Muscle layer of duodenum (tissue), 2 donors: ENCODE results near the gene OSTN.

ENCODE experiments used
- H3K27ac ChIP-seq: one replicate; pipeline ENCODE4 v1.7.0; 2013; ENCODE audit warnings: mild to moderate bottlenecking, low read length
- H3K27me3 ChIP-seq: one replicate; pipeline ENCODE4 v1.7.0; 2013; ENCODE audit warnings: low read depth, mild to moderate bottlenecking, control low read depth, low read length
- H3K36me3 ChIP-seq, 2 donors: one replicate each; pipeline ENCODE4 v1.7.0; 2013; ENCODE audit warnings: low read length in 2 of 2, control low read depth in 1 of 2, mild to moderate bottlenecking in 1 of 2; ENCODE audit not compliant: insufficient read depth in 2 of 2, control insufficient read depth in 1 of 2
- H3K4me1 ChIP-seq, 2 donors: one replicate each; pipeline ENCODE4 v1.7.0; 2013; ENCODE audit warnings: low read length in 2 of 2, mild to moderate bottlenecking in 2 of 2, control low read depth in 1 of 2, moderate library complexity in 1 of 2; ENCODE audit not compliant: insufficient read depth in 2 of 2, control insufficient read depth in 1 of 2
- H3K4me3 ChIP-seq, 2 donors: one replicate each; pipeline ENCODE4 v1.7.0; 2013; ENCODE audit warnings: low read length in 2 of 2, low read depth in 1 of 2, mild to moderate bottlenecking in 1 of 2
- H3K9me3 ChIP-seq, 2 donors: one replicate each; pipeline ENCODE4 v1.7.0; 2013; ENCODE audit warnings: low read length in 2 of 2, control low read depth in 1 of 2, mild to moderate bottlenecking in 1 of 2; ENCODE audit not compliant: control insufficient read depth in 1 of 2
- donor health status: healthy.

The OSTN gene

DNA sequence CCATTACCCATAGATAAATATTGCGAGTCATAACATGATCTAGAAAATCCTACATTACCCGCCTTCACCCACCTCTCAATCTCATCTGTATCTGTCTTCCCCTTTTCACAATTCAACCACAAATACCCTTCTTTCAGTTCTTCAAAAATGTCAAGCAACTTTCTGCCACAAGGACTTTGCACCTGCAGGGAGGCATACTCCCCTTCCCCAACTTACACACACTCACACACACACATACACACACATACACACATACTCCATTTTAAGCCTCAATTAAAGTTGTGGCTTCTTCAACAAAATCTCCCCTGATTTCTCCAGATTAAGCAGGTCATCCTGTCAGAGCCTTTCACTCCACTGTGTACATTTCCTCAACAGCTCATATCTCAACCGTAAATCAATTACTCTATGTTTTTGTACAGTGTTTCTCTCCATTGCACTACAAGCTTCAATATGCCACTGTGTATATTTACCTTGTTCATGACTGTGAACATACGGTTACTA is 97.0 kb downstream of the OSTN start:
- H3K4me3 ChIP-seq: no peak overlapping the region
- no peaks in the 10 kb centered on the region for H3K36me3 ChIP-seq
- H3K27ac ChIP-seq: no peak overlapping the region
- no peaks in the 10 kb centered on the region for H3K9me3 ChIP-seq
- H3K4me1 ChIP-seq: no peaks in the 10 kb centered on the region
- H3K27me3 ChIP-seq: no peaks in the 10 kb centered on the region

DNA sequence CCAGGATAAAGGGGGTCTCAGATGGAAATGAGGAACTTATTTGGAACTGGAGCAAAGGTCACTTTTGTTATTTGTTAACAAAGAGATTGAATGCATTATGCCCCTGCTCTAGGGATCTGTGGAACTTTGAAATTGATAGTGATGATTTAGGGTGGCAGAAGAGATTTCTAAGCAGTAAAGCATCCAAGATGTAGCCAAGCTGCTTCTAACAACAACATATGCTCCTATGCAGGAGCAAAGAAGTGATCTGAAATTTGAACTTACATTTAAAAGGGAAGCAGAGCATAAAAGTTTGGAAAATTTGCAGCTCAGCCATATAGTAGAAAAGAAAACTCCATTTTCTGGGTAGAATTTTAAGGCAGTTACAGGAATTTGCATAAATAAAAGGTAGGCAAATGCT is 99.8 kb downstream of the OSTN start:
- no peak overlapping the region for H3K27ac ChIP-seq

DNA sequence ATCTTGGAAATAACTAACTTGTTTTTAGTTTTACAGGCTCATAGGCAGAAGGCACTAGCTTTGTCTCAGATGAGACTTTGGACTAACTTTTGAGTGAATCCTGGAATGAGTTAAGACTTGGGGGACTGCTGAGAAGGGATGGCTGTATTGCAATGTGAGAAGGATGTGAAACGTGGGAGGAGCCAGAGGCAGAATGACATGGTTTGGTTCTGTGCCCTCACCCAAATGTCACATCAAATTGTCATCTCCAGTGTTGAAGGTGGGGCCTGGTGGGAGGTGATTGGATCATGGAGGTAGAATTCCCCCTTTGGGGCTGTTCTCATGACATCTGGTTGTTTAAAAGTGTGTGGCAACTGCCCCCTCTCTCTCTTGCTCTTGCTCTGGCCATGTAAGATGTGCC is 101.4 kb downstream of the OSTN start:
- Histone ChIP-seq H3K9me3 (no peaks in the 10 kb centered on the region), H3K27me3 (no peaks in the 10 kb centered on the region), H3K27ac (no peak overlapping the region), H3K4me3 (no peak overlapping the region), H3K4me1 (no peaks in the 10 kb centered on the region), H3K36me3 (no peaks in the 10 kb centered on the region)

More for the DNA sequence above, 99.8 kb downstream of the OSTN start:
- H3K9me3 ChIP-seq: no peaks in the 10 kb centered on the region
- H3K4me3 ChIP-seq: no peak overlapping the region
- H3K27me3 ChIP-seq: no peaks in the 10 kb centered on the region
- no peaks in the 10 kb centered on the region for H3K4me1 ChIP-seq
- H3K36me3 ChIP-seq: no peaks in the 10 kb centered on the region

DNA sequence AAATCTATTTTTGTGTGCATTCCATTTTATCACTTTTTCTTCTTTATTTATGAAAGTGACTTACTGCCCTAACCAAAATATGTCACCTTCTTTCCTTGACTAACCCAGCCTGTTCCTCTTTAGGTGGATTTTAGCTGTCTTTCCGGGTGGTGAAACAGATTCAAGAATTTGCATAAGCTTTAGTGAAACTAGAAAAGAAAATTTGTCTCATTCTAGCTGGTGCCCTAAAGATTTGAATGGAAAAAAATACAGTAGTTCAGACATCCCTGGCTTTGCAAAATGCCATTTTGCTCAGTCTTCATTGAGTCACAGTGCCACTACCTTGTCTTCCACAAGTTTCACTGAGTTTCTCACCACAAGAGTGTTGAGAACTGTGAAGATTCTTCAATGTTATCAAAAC is 102.0 kb downstream of the OSTN start:
- H3K27me3 ChIP-seq: no peaks in the 10 kb centered on the region
- H3K4me3 ChIP-seq: no peak overlapping the region
- no peaks in the 10 kb centered on the region for H3K4me1 ChIP-seq
- no peaks in the 10 kb centered on the region for H3K36me3 ChIP-seq
- H3K9me3 ChIP-seq: no peaks in the 10 kb centered on the region
- H3K27ac ChIP-seq: no peak overlapping the region

DNA sequence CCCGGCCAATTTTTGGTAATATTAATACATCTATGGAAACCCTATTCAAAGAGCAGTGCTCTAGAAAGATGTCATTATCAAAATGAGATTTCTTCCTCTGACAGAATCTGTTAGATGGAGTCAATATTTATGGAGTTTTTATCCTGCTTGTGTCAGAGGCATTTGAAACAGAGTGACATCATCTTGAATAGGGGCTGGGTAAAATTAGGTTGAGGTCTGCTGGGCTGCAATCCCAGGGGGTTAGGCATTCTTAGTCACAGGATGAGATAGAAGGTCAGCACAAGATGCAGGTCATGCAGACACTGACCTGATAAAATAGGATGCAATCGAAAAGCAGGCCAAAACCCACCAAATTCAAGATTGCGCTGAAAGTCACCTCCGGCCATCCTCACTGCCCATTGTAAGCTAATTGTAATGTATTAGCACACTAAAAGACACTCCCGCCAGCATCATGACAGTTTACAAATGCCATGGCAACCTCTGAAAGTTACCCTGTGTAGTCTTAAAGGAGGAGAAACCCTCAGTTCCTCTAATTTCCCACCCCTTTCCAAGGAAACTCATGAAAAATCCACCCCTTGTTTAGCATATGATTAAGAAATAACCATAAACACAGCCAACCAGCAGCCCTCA is 102.9 kb downstream of the OSTN start:
- H3K4me1 ChIP-seq: no peaks in the 10 kb centered on the region
- no peaks in the 10 kb centered on the region for H3K36me3 ChIP-seq
- no peak overlapping the region for H3K27ac ChIP-seq
- no peaks in the 10 kb centered on the region for H3K9me3 ChIP-seq
- H3K4me3 ChIP-seq: no peak overlapping the region
- no peaks in the 10 kb centered on the region for H3K27me3 ChIP-seq

DNA sequence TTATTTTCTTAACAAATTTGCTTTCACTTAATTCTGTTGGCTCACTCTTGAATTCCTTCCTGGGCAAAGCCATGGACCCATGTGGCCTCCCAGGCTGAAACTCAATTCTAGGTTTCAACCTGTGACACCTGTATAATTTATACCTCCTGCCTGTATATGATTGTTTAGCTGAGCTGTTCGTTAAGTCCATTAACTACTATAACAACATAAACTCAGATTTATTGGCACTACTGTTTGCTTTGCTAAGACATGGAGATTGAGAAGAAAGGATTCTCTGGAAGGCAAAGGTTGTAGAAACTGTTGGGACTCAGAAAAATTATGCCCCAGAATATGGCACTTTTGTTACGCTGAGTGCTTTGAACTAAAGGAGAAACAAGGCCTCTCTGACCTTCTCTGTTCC is 103.4 kb downstream of the OSTN start:
- no peaks in the 10 kb centered on the region for H3K9me3 ChIP-seq
- H3K4me1 ChIP-seq: no peaks in the 10 kb centered on the region
- H3K36me3 ChIP-seq: no peaks in the 10 kb centered on the region
- no peak overlapping the region for H3K27ac ChIP-seq
- H3K4me3 ChIP-seq: no peak overlapping the region
- no peaks in the 10 kb centered on the region for H3K27me3 ChIP-seq

DNA sequence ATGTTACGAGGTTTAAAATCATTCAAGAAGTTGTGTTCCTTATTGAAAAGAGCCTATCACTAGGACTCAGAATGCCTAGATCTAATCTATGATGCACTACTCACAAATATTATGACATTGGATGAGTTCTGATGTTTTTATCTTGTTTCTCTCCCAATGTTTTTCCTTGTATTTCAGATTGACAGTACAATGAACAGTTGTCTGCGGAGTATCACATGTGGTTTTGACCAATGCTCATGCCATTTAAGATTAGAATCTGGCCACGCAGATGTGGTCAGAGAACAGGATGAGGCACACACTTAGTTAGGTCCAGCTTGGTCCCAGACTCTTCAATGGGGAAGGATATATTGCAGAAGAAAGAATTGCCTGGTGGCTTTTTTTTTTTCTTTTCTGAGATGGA is 104.6 kb downstream of the OSTN start:
- Histone ChIP-seq H3K9me3 (no peaks in the 10 kb centered on the region), H3K36me3 (no peaks in the 10 kb centered on the region), H3K4me1 (no peaks in the 10 kb centered on the region), H3K27ac (no peak overlapping the region), H3K27me3 (no peaks in the 10 kb centered on the region), H3K4me3 (no peak overlapping the region)

DNA sequence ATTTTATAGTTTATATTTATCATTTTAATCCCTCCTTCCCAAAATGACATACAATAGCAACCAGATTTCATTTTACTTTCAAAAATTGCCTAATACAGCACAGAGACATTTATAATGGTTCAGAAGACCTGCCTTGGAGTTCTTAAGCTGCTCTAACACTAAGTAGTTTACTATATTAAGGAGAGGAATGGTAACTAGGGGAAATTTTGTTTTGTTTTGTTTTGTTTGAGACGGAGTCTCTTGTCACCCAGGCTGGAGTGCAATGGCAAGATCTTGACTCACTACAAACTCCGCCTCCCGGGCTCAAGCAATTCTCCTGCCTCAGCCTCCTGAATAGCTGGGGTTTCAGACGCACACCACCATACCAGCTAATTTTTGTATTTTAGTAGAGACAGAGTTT is 107.4 kb downstream of the OSTN start:
- Histone ChIP-seq H3K27ac (no peak overlapping the region), H3K4me3 (no peak overlapping the region), H3K27me3 (no peaks in the 10 kb centered on the region), H3K4me1 (no peaks in the 10 kb centered on the region), H3K9me3 (no peaks in the 10 kb centered on the region), H3K36me3 (no peaks in the 10 kb centered on the region)

DNA sequence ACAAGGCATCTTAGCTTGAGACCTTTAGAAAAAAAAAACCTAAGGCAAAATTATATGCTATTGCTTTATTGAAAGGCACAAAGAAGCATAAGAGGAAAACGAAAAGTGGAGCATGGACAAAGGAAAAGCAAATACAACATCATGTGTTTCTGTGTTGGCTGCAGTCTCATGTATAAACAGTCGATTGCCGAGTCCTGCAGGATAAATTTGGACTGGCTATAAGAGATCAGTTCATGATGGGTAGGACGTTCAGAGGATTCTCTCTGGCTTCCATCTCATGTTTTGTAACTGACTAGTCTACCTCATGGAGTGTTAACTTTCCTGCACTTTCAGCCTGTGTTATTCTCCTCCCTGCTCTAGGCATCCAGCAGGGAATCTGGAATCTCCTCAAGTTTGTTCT is 108.3 kb downstream of the OSTN start:
- Histone ChIP-seq H3K9me3 (no peaks in the 10 kb centered on the region), H3K4me1 (no peaks in the 10 kb centered on the region), H3K4me3 (no peak overlapping the region), H3K36me3 (no peaks in the 10 kb centered on the region), H3K27me3 (no peaks in the 10 kb centered on the region), H3K27ac (no peak overlapping the region)

DNA sequence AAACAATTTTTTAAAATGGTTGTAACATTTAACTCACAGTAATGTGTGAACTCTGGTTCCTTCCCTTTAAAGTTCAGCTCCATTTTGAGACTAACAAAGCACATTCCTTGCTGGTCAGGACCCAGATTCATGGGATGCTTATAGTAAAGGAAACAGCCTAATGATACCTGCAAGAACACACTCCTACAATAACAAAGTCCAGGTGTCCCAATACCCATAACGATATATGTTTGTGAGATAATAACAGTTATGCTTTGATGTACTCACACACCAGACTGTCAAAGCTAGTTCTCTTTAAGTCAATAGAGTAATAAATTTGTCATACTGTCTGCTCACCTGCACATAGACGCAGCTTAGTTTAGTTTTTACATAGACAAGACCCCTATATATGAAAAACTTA is 114.3 kb downstream of the OSTN start:
- no peaks in the 10 kb centered on the region for H3K4me1 ChIP-seq
- H3K4me3 ChIP-seq: no peak overlapping the region
- H3K9me3 ChIP-seq: no peaks in the 10 kb centered on the region
- H3K27me3 ChIP-seq: no peaks in the 10 kb centered on the region
- H3K36me3 ChIP-seq: no peaks in the 10 kb centered on the region
- no peak overlapping the region for H3K27ac ChIP-seq

DNA sequence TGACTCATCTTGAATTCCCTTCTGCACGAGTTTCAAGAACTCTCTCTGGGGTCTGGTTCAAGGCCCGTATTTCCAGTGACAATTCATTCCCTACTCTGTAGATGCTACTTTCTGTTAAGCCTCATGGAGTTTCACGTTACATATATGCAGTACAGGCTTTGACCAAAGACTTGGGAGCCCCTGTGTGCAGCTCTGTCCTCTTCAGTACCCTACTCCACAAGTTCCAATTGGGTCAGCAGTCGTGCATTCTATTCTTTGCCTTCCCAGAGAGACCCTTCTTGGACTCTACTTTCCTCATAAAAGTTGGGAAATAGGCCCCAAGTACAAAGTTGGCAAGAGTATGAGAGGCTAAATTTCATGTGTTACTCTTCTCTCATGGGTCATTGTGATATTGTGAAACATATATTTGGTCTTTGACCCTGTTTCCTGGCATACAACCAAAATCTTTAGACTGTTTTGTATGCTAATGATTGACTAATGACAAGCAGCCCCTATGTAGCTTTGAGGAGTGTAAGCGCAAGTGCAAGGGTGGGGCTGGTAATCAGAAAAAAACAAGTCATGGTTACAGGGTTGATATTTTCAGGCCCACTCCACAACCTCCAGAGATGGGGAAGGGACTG is 115.2 kb downstream of the OSTN start:
- H3K36me3 ChIP-seq: no peaks in the 10 kb centered on the region
- H3K27me3 ChIP-seq: no peaks in the 10 kb centered on the region
- no peak overlapping the region for H3K4me3 ChIP-seq
- no peaks in the 10 kb centered on the region for H3K9me3 ChIP-seq
- H3K27ac ChIP-seq: no peak overlapping the region
- H3K4me1 ChIP-seq: no peaks in the 10 kb centered on the region
